ENCODE data around the gene MAST4.

The MAST4 gene

DNA sequence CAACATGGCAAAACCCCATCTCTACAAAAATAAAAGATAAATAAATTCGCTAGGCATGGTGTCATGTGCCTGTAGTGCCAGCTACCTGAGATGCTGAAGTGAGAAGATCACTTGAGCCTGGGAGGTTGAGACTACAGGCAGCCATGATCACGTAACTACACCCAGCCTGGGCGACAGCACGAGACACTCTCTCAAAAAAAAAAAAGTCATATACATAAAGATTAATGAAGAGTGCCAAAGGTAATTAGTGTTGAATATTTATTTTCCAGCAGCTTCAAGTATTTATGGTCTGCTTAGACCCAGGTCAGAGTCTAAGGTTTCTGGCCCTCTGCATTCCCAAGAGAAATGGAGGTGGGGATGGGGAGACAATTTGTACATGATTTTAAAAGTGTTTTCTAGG is 432.7 kb downstream of the MAST4 start:
- DNase-seq = no peak

DNA sequence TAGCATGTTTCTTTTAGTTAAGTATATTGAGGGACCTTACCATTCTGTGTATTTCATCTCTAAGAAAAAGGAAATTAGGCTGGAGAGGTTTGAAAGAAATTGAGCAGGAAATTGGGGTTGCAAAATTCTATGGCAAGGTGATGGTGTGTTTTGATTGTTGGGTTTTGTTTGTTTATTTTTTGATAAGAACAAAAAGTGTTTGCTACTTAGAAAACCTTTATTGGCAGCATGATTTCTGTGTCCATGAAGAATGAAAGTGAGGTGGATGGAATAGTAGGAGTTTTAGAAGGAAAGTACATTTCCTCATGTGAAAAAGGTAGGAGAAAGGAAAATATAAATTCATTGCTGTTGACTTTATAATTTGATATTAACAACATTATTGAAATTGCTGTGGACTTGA is 433.3 kb downstream of the MAST4 start:
- no peak for DNase-seq

DNA sequence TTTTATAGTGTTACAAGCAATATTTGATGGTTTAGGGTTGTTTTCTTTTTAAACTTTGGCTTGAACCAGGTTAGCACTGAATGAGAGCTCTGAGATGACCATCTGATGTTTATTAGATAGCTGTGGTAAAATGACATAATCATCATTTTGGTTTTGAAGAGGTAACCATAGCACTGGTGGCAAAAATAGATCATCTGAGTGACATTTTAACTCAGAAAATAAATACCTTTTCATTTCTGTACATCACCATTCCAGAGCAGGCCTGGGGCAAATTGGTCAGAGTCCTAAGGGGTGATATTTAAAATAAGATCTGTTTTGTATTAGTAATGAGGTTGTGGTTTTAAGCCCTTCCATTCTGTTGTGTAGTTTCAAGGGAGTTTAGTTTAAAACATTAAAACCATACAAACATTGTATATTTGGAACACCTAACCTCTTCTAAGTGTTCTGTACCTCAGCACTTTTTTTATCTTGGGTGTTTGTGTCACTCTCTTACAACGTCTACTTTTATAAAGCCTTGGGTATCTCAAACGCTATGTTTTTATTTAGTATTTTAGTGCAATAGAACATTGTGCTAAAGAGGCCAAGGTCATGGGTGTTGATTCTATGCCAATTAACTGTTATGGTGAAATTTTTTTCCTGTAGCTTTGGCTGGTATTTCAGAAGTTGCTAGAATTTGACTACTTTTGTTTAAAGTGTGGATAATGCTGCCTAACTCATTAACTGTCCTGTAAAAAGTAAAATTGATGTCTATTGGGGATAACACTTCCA is 434.3 kb downstream of the MAST4 start:
- DNase-seq = no peak

DNA sequence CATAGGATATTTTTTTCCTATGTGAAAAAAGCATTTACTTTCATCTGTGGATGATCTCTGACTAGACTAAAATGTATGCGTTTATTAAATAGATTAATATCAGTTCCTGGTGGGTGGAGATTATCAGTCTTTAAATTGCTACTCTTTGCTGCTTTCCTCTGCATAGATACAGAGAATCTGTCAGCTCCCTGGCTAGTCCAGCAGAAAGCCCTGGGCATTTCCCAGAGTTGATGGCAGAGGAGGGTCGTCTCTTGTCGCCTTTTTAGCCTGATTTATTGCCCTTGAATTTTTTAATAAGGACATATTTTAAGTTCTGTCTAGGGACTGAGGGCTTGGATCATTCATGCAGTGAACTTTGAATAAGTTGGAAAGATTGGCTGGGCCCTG is 434.9 kb downstream of the MAST4 start:
- no peak for DNase-seq

DNA sequence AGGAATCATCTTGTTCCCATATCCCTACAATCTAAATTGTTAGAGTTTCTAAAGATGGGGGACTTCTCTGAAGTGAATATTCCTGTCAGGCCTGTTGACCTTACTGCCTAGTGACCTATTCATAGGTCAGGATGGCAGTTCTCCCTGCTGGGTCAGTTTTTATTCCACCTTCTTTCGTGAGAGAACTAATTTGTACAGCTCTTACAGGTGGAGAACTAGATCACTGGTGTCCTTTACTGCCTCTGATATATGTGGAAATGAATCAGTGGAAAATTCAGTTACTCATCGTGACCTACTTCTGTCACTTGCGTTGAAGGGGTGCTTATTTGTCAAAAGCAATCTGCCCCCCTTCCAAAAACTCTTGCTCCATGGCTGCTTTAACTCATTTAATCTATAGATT is 435.5 kb downstream of the MAST4 start:
- DNase-seq = no peak

DNA sequence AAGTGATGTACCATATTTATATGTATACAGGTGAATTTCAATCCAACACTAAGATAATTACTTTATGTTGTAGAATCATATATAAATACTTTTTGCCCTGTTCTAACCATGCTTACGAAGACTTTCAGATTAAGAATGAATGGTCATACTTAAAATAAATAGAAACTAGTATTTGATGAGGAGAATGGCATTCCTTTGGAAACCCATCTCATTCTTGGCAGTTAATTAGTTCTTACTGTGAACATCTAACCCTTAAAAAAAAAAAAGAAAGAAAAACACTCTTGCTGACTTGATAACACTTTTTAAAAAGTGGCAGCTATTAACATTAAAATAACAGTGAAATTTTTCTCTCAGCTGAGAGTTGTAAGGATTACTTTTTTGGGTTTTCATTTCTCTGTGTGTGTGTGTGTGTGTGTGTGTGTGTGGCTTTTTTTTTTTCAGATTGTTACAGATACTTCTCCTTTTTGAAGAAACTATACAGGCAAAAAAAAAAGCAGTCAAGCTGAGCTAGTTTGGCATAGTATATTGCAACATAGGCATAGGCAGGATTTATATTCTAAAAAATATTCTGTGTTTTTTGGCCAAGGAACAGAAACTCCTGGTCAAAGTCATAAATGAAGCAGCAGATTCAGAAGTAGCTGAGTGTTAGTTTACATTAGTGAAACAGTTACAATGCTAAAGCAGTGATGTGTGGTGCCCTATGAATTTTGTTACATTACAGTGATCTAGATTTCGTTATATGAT is 436.9 kb downstream of the MAST4 start:
- no peak for DNase-seq

DNA sequence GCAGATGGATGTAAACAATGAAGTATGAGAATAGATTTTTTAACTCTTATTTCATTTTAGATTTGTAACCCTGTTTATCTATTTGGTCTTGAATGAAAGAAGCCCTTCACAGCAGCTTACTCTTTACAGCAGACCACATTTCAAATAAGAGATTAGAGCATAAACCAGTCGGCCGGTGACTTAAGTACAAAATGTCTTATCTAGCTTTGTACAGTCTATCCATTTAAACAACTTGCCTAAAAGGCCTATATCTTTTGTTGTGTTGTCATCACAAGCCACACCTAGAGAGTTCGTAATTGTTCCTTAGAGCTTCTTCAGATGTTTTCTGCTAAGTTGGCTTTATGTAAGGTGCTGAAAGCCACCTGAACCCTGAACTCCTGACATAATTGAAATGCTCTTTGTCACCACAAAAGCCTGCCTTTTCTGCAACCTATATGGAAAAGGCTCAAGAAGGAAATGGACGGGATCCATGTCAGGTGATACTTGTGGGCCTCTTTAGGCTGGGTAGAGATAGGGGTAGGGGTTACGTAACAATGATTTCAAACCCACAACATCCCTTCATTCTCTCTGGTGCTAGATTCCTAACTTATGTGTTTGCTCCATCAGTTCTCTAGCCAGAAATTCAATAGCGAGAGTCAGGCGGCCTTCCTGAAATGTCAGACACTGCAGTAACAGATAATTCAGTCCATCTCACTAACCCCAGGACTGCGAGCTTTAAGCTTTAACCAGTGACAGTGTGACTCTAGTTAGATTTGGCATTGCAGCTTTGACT is 437.9 kb downstream of the MAST4 start:
- peak; percentile 76 for DNase-seq

DNA sequence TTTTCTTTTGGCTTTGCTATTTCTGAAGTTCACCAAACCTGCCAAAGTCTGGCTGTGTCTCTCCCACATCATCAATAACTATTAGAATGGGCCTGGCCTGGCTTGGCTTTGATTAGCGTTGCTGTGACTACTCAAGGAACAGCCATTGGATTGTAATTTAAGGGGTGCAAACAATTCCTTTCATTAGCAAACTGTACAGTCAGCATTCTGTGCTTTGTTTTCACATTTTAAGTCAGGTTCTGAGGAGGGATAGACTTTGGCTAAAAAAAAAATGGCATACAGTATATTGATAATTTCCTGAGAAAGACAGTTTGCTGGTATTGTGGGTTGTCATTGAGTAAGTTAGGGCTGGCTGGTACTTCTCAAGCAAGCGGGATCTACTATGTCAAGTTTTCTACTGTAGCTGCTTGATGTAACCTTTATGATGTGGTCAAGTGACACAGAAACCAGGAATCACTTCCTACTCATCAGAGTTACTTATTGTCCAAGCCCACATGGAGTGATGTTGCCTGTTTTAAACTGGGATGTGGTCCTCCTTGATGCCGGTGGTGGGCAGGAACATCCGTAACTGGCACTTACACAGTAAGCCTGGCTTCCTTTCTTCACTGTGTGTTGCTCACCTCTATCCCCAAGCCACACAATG is 439.0 kb downstream of the MAST4 start:
- DNase-seq = no peak

DNA sequence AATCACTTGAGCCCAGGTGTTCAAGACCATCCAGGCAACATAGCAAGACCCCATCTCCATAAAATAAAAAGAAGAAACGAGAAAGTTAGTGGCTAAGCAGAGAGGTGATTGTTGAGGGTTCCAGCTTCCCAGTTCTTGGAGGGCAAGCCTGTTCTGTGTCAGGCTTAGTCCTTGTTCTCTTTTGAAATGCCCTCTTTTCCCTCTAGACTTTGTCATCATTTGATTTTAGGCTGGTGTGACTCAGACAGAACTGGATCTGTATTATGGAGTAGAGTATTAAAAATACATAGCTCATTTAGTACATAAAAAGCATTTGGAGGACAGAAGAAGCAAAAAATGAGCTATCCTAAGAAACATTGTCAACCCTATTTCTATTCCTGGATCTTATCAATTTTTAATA is 441.0 kb downstream of the MAST4 start:
- no peak for DNase-seq

DNA sequence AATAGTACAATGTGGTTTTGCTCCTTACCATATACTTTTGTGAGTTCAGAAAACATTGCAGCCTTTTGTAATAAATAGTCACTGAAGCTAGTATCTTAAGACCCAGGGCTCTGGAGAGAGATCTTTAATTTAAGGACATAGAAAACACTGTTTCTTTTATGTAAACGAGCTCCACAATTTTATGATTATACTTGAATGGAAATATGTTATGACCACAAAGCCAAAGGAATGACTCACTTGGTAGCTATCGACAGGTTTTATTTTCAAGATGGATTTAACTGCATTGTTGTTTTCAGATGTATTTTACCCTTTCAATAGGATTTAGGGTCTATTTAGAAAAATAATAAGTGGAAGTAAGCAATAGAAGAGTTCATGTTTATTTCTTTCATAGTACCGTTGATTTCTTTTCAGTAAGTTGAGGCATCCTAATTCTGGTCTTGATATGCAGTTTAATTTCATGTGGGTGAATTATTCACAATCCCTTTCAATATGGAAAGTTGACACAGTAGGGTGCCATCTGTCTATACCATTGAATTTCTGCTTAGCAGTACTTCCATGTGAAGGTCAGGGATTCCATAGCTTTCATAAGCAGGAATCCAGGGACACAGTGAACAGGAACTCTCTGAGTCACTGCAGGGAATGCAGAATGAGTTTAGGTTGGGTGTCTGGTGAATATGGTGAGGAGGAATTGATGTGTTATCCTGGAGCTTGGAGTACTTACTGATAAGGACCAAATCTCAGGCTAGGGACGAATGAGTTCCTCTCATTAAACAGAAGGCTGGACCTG is 442.8 kb downstream of the MAST4 start:
- DNase-seq = no peak

DNA sequence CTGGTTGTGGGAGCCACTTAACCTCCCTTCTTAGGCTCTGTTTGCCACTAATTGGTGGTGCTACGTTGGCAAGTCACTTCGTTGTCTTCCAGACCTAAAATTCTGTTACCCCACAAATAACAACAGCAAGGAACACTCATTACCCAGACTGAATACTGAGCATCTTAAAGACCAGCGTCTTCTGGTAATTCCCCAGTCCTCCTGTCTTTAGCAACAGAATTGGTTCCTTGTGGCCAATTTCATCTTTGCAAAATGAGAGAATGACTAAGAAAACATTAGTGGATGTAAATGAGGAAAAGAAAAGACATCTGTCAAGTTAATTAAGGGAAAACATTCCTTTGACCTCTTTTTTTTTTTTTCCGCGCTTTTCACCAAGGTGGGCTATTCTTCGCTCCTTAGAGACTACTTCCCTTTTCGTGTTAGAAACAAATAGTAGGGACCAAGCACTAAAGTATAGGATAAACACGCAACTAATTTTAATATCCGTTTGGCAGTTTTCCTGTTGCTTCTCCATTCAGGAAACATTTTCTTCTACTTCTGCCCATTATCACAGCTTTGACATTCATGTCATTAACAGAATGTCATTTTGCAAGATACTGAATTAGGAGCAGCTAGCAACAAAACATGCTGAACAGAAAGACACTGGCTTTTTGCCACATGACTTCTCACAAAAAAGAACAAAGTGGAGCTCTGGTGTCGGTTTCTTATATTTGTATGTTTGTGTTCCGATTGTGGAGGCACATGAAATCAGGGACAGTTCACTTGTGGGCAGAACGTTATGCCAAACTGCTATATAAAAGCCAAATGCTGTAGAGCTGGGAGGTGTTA is 446.2 kb downstream of the MAST4 start:
- DNase-seq = no peak

DNA sequence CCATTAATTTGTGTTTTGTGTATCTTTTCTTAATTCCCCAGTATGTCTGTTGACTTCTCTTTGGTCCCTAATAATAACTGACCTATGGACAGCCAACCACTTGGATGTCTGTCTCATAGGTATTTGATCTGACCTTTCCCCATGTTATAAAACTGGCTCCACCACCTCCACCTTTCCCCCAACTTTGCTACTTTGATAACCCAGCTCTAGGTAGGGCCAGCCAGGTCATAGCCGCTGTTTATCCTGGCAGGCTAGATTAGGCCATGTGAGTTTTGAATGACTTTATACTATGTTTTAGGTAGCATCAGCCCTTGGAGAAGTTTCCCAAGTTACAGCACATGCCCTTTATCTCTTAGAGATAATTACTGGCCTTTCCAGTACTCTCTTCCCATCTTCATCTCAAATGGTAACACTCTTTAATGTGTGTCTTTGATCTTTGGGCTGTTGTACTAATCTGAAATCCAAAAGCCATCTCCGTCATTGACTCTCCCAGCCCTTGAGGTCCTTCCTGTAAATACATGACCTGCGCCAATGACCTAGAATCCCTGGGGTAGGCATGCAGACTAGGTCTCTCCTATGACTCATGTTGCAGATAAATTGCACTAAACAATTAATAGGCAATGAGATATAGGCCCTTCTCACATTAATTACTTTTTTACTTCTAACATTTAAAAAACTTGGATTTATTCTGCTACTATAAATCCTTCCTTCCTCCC is 447.8 kb downstream of the MAST4 start:
- DNase-seq = no peak

DNA sequence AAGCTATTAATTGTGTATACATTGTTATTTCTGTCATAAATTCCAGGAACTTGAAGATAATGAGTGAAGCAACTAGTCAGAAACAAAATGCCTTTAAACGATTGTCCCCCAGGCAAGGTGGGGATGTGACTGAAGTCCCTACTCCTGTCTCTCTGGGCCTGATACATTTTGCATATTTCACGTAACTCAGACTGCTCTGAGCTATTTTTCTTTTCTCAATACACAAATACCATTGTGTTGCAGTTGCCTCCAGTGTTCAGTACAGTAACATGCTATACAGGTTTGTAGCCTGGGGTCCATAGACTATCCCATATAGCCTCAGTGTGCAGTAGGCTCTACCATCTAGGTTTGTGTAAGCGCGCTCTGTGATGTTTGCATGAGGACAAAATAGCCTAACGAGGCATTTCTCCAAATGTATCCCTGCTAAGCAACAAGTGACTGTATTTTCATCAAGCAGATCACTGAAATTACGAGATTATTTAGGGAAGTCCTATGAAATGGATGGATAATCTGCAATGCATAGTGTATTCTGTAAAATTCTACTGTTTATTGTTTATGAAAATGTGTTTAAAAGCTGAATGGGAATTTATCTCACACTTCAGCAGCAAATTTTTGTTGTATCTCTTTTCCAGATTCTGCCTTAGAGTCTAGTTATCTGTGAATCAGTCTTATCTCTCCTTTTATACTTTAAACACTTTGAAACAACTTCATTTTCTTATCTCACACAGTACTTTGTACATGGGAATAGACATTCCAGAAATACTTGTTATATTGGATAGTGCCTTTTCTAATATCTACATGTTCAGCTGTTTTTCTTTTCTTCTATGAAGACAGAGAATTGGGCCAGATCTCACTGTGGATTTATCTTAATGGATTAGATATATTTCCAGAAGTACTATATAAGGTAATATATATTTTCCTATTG is 449.9 kb downstream of the MAST4 start:
- DNase-seq = no peak

DNA sequence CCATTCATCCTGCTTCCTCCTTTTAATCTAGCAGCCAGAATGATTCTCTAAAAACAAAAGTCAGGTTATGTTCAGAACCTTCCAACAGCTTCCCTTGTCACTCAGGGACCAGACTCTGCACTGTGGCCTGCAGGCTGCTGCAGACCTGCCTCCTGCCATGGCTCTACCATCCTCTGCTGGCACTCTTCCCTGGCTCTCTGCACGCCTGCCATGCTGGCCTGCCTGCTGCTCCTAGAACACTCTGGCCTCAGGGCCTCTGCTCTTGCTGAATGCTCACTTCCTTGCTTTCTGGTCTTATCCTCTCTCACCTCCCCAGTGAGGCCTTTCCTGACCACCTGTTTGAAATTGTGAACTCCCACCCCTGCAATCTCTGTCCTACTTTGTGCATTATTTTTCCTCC is 451.0 kb downstream of the MAST4 start:
- no peak for DNase-seq

DNA sequence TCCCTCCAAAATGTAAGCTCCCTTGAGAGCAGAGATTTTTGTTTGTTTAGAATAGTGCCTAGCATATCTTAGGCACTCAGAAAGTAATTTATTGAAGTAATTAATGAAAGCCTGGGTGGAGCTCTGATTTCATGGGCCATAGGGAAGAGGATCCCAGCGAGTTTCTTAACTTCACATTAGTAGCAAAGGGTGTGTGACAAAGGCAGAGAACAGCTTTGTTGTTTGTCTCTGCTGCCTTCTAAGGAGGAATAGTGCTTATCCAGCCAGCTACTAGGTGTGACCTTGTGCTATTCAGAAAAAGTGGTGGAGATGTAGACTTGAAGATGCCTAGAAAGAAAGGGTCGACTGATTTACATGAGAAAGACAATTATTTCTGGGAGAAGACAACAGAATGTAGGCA is 451.4 kb downstream of the MAST4 start:
- no peak for DNase-seq

DNA sequence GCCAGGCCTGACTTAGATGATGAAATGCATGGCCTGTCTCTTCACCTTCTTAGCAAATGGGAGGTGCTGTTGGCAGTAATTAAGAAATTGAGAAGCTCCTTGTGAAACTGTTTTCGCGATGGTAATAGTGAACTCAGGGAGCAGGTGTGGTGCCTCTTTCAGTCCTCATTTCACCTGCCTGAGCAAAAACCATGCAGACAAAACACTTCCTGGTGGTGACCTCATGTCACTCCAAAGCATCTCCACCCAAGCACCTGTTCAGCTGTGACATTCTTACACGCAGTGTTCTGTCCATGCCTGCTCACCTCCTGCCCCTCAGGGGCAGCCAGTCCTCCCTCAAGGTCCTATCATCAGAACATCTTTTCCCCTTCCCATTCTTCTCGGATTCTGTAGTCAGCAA is 453.9 kb downstream of the MAST4 start:
- DNase-seq = no peak

DNA sequence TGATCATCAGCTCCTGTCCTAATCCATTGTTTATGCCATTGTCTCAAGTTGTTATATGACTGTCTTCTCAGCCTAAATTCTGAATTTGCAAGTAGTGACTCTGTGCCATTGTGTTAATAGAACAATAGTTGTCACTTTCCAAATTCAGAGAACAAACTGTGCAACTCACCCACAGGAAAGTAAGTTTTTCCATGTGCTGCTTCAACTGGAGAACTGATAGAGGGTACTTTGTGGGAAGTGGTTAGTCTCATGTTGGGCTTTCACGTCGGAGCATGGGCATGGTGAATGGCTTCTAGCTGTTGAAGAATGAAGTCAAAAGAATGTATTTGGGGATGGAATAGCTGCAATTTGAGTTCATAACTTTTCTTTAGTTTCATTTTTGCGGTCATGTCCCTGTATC is 454.4 kb downstream of the MAST4 start:
- DNase-seq = no peak

DNA sequence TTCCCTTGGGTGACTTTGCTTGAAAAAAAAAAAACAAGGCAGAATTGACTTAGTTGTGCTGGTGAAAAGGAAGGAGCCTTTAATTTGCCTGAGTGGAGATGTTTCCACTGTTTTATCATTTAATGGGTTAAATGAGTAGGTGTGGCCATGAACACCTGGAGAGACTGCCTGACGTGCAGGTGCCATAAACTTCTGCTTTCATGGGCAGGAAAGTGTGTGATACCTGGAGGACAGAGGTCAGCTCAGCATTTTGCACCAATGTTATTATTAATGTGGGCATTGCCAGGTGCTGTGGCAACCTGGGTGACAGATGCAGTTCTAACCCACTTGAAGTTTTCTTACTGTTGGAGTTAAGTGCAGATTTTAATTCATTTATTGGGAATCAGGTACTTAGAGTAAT is 455.0 kb downstream of the MAST4 start:
- DNase-seq = no peak

DNA sequence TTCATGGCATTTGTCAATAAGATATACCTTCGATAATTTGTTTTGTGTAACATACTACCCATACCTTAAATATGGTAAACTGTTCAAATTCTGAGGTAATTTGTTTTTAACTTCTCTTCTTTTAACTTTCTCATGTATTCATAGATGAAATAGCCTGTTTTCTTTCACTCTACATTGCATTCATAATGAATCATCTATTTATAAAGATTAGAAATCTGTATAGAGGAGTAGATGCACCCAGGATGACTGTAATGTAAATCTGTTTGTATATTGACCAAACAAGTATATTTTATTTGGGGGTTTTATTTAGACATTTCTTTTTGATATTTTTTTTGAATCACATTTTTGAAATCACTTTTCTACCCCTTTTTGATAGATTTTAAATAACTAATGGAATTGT is 455.8 kb downstream of the MAST4 start:
- no peak for DNase-seq

DNA sequence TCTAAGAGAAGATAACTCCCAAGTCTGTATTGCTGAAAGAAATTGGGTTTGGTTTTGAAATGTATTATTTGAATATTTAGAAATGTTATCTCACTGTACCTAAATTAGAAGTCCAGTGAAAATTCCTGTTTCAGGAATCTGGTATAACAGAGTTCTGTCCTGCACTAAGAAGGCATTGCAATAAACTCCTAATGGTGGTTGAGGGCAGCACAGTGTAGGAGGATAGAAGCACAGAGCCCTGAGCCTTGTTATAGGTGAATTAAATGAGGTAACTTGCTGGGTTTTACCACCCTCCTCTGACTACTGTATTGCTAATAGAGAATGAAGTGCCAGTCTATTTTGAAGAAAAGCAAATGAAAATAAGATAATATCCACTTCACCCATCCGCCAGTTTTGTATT is 457.0 kb downstream of the MAST4 start:
- no peak for DNase-seq

Data from hematopoietic multipotent progenitor cell treated with erythropoietin and hydrocortisone succinate and interleukin-3 and kit ligand, for 8 days (in vitro differentiated cells).